CD4-positive, alpha-beta memory T cell (primary cell): ENCODE data around the gene DCHS2. TPM values are rescaled to one million over a fixed set of nuclear protein-coding genes. Genes with fewer than 3 reads are reported as not detected.

Source experiments
- CTCF ChIA-PET: fragments of 350-600 bp; sonication (Branson Sonifier 250); formaldehyde crosslinking; loops from one replicate; lab custom pipeline; 2021; ENCODE audit warnings: inconsistent platforms; ENCODE audit not compliant: partially characterized antibody; lab: Charles Lee
- POLR2A ChIA-PET: fragments of 350-600 bp; sonication (Branson Sonifier 250); formaldehyde crosslinking; loops from one replicate; lab custom pipeline; 2021; ENCODE audit not compliant: partially characterized antibody; lab: Charles Lee
- DNase-seq, 5 donors: peaks; one replicate each; pipeline versions ENCODE4 v3.0.0 to v3.0.0-alpha.2; 2020 to 2022; ENCODE audit warnings: mixed read lengths in 1 of 5
- H3K27ac ChIP-seq: one replicate; pipeline ENCODE4 v1.7.0; 2013; ENCODE audit warnings: low read depth, low read length
- H3K27me3 ChIP-seq: 2 replicates; pipeline ENCODE4 v1.7.0; 2013; ENCODE audit warnings: mild to moderate bottlenecking, low read length, moderate library complexity; ENCODE audit not compliant: insufficient read depth
- H3K36me3 ChIP-seq: 2 replicates; pipeline ENCODE4 v1.7.0; 2013; ENCODE audit warnings: mild to moderate bottlenecking, low read length, moderate library complexity; ENCODE audit not compliant: insufficient read depth
- H3K4me1 ChIP-seq: 2 replicates; pipeline ENCODE4 v1.7.0; 2013; ENCODE audit warnings: mild to moderate bottlenecking, low read length, moderate library complexity; ENCODE audit not compliant: insufficient read depth
- H3K4me3 ChIP-seq, 2 donors: one replicate each; pipeline ENCODE4 v1.7.0; 2013; ENCODE audit warnings: low read length in 2 of 2, mild to moderate bottlenecking in 1 of 2
- H3K9me3 ChIP-seq, 2 donors: one replicate each; pipeline ENCODE4 v1.7.0; 2013; ENCODE audit warnings: low read length in 2 of 2, control low read depth in 1 of 2; ENCODE audit not compliant: control insufficient read depth in 1 of 2
- H3K27ac Mint-ChIP-seq, 7 donors: one replicate each; pipeline ENCODE4 v1.8.0; 2020 to 2021; ENCODE audit warnings: mixed read lengths in 7 of 7, mild to moderate bottlenecking in 6 of 7, inconsistent platforms in 3 of 7, moderate library complexity in 3 of 7
- H3K27me3 Mint-ChIP-seq, 2 donors: one replicate each; pipeline ENCODE4 v1.8.0; 2020 to 2021; ENCODE audit warnings: mixed read lengths in 2 of 2
- H3K36me3 Mint-ChIP-seq, 2 donors: one replicate each; pipeline ENCODE4 v1.8.0; 2020 to 2021; ENCODE audit warnings: mixed read lengths in 2 of 2, inconsistent platforms in 1 of 2, mild to moderate bottlenecking in 1 of 2
- H3K4me1 Mint-ChIP-seq, 4 donors: one replicate each; pipeline ENCODE4 v1.8.0; 2020 to 2021; ENCODE audit warnings: mixed read lengths in 4 of 4, mild to moderate bottlenecking in 1 of 4
- H3K4me3 Mint-ChIP-seq, 8 donors: one replicate each; pipeline ENCODE4 v1.8.0; 2020 to 2021; ENCODE audit warnings: mixed read lengths in 8 of 8, mild to moderate bottlenecking in 7 of 8, moderate library complexity in 6 of 8, inconsistent platforms in 3 of 8
- H3K9me3 Mint-ChIP-seq, 8 donors: one replicate each; pipeline ENCODE4 v1.8.0; 2020 to 2021; ENCODE audit warnings: mixed read lengths in 8 of 8, mild to moderate bottlenecking in 5 of 8, inconsistent platforms in 3 of 8, moderate library complexity in 1 of 8
- intact Hi-C: fragments of 100-400 bp; cut with micrococcal nuclease; formaldehyde crosslinking; loops from one replicate; pipeline ENCODE4 v1.15.1; 2023
- polyA plus RNA-seq, 2 donors: library from polyadenylated mRNA; unstranded; fragments of 300-500 nt; fragmentation: Illumina TruSeq; gene quantifications; one replicate each; pipeline ENCODE4 v1.2.3, GENCODE V29; 2021
- total RNA-seq, 2 experiments: library from RNA; stranded (reverse); gene quantifications; one replicate each; pipeline ENCODE4 v1.2.3, GENCODE V29; 2021

The DCHS2 gene
- total and polyA plus RNA-seq, 4 experiments from 2014 or later: 0.14 to 0.33 (median 0.17) TPM; not detected in 1

- ChIA-PET POLR2A (no interaction called here), CTCF (no interaction called here)
- Histone ChIP-seq H3K27me3 (no peaks in the 10 kb centered on the region), H3K27ac (no peak overlapping the region), H3K9me3 (no peaks in the 10 kb centered on the region), H3K4me3 (no peak overlapping the region), H3K4me1 (no peaks in the 10 kb centered on the region), H3K36me3 (no peaks in the 10 kb centered on the region)
- no peaks in the 10 kb centered on the region for H3K36me3 Mint-ChIP-seq
- peaks cover 0 to 2% (median 0%) of the 10 kb centered on the region in 4 donors for H3K4me1 Mint-ChIP-seq
- H3K4me3 Mint-ChIP-seq: no peak overlapping the region
- peaks cover 0 to 5% of the 10 kb centered on the region in 2 donors for H3K27me3 Mint-ChIP-seq
- DNase-seq: no peak
- intact Hi-C loops: no loop called here
- H3K27ac Mint-ChIP-seq: no peak overlapping the region
- H3K9me3 Mint-ChIP-seq: peaks cover 0 to 2% (median 0%) of the 10 kb centered on the region in 8 donors
Observed at GRCh38 chr4:154345359-154345758, 146.2 kb downstream of the DCHS2 start.

GRCh38 chr4:154344686-154345085 lies 146.9 kb downstream of the DCHS2 start:
- no peak overlapping the region for H3K4me3 Mint-ChIP-seq
- intact Hi-C loops: no loop called here
- POLR2A ChIA-PET: no interaction called here

GRCh38 chr4:154343651-154344050 lies 147.9 kb downstream of the DCHS2 start:
- Histone ChIP-seq H3K4me1 (no peaks in the 10 kb centered on the region), H3K4me3 (no peak overlapping the region), H3K9me3 (no peaks in the 10 kb centered on the region), H3K36me3 (no peaks in the 10 kb centered on the region), H3K27ac (no peak overlapping the region), H3K27me3 (no peaks in the 10 kb centered on the region)
- H3K27ac Mint-ChIP-seq: no peak overlapping the region
- H3K9me3 Mint-ChIP-seq: peaks cover 0 to 2% (median 0%) of the 10 kb centered on the region in 8 donors
- CTCF ChIA-PET: no interaction called here
- H3K4me1 Mint-ChIP-seq: no peaks in the 10 kb centered on the region
- POLR2A ChIA-PET: no interaction called here
- DNase-seq: no peak
- no peaks in the 10 kb centered on the region for H3K36me3 Mint-ChIP-seq
- H3K27me3 Mint-ChIP-seq: peaks cover 0 to 5% of the 10 kb centered on the region in 2 donors
- intact Hi-C loops: no loop called here
- no peak overlapping the region for H3K4me3 Mint-ChIP-seq

More at GRCh38 chr4:154344686-154345085, 146.9 kb downstream of the DCHS2 start:
- Mint-ChIP-seq H3K36me3 (no peaks in the 10 kb centered on the region), H3K27ac (peak overlapping the region in 2 of 7 donors; percentile 21 to 36), H3K27me3 (peaks cover 0 to 5% of the 10 kb centered on the region in 2 donors), H3K4me1 (no peaks in the 10 kb centered on the region), H3K9me3 (peaks cover 0 to 2% (median 0%) of the 10 kb centered on the region in 8 donors)
- H3K4me1 ChIP-seq: no peaks in the 10 kb centered on the region
- no peak overlapping the region for H3K27ac ChIP-seq
- no peak for DNase-seq
- H3K4me3 ChIP-seq: no peak overlapping the region
- H3K27me3 ChIP-seq: no peaks in the 10 kb centered on the region
- H3K36me3 ChIP-seq: no peaks in the 10 kb centered on the region
- CTCF ChIA-PET: no interaction called here
- no peaks in the 10 kb centered on the region for H3K9me3 ChIP-seq

- no peaks in the 10 kb centered on the region for H3K4me1 Mint-ChIP-seq
- peaks cover 0 to 4% (median 0%) of the 10 kb centered on the region in 8 donors for H3K9me3 Mint-ChIP-seq
- H3K36me3 ChIP-seq: no peaks in the 10 kb centered on the region
- no peak overlapping the region for H3K4me3 ChIP-seq
- H3K36me3 Mint-ChIP-seq: no peaks in the 10 kb centered on the region
- no peak overlapping the region for H3K27ac ChIP-seq
- no peaks in the 10 kb centered on the region for H3K4me1 ChIP-seq
- H3K27me3 Mint-ChIP-seq: peaks cover 0 to 5% of the 10 kb centered on the region in 2 donors
- H3K27me3 ChIP-seq: no peaks in the 10 kb centered on the region
- no peak for DNase-seq
- POLR2A ChIA-PET: no interaction called here
- no peak overlapping the region for H3K4me3 Mint-ChIP-seq
- no peak overlapping the region for H3K27ac Mint-ChIP-seq
- intact Hi-C loops: no loop called here
- no peaks in the 10 kb centered on the region for H3K9me3 ChIP-seq
- CTCF ChIA-PET: interaction anchor here (1.1 kb wide), 1 partner anchor 8 kb away, joined by 3 read pairs; no protein-coding TSS in a partner anchor
Observed at GRCh38 chr4:154341448-154341847, 150.2 kb downstream of the DCHS2 start.

- Histone ChIP-seq H3K4me1 (peaks cover 14% of the 10 kb centered on the region), H3K4me3 (no peak overlapping the region), H3K27ac (no peak overlapping the region), H3K36me3 (no peaks in the 10 kb centered on the region), H3K9me3 (no peaks in the 10 kb centered on the region), H3K27me3 (peaks cover 4% of the 10 kb centered on the region)
- no peaks in the 10 kb centered on the region for H3K36me3 Mint-ChIP-seq
- peaks cover 0 to 4% (median 0%) of the 10 kb centered on the region in 8 donors for H3K9me3 Mint-ChIP-seq
- H3K4me1 Mint-ChIP-seq: peaks cover 5 to 13% (median 7%) of the 10 kb centered on the region in 4 donors
- peaks cover 4 to 9% of the 10 kb centered on the region in 2 donors for H3K27me3 Mint-ChIP-seq
- POLR2A ChIA-PET: no interaction called here
- intact Hi-C loops: no loop called here
- CTCF ChIA-PET: no interaction called here
- no peak for DNase-seq
- H3K4me3 Mint-ChIP-seq: no peak overlapping the region
- no peak overlapping the region for H3K27ac Mint-ChIP-seq
Observed at GRCh38 chr4:154335588-154335987, 156.0 kb downstream of the DCHS2 start.

- Mint-ChIP-seq H3K9me3 (peaks cover 0 to 4% (median 0%) of the 10 kb centered on the region in 8 donors), H3K27me3 (peaks cover 9 to 10% of the 10 kb centered on the region in 2 donors), H3K4me3 (peak overlapping the region; percentile 75 to 92 (median 84)), H3K36me3 (no peaks in the 10 kb centered on the region), H3K27ac (peak overlapping the region in 4 of 7 donors; percentile 11 to 83 (median 52)), H3K4me1 (peaks cover 5 to 13% (median 7%) of the 10 kb centered on the region in 4 donors)
- POLR2A ChIA-PET: no interaction called here
- Histone ChIP-seq H3K4me1 (peaks cover 14% of the 10 kb centered on the region), H3K27ac (no peak overlapping the region), H3K36me3 (no peaks in the 10 kb centered on the region), H3K27me3 (peaks cover 4% of the 10 kb centered on the region), H3K4me3 (peak overlapping the region in 1 of 2 donors; percentile 52), H3K9me3 (no peaks in the 10 kb centered on the region)
- peak; percentile 34 to 64 (median 47) for DNase-seq
- intact Hi-C loops: loop anchor here (5.0 kb wide), 2 partner anchors 219 to 1619 kb away; partner anchors contain the start of genes CTSO and PLRG1
- CTCF ChIA-PET: interaction anchor here (0.7 kb wide), 1 partner anchor 286 kb away, joined by 3 read pairs; no protein-coding TSS in a partner anchor
Observed at GRCh38 chr4:154332681-154333421, 158.7 kb downstream of the DCHS2 start.

- Mint-ChIP-seq H3K4me3 (no peak overlapping the region), H3K4me1 (peaks cover 5 to 13% (median 7%) of the 10 kb centered on the region in 4 donors), H3K27ac (no peak overlapping the region), H3K9me3 (peaks cover 0 to 4% (median 2%) of the 10 kb centered on the region in 8 donors), H3K36me3 (no peaks in the 10 kb centered on the region), H3K27me3 (peaks cover 12 to 19% of the 10 kb centered on the region in 2 donors)
- Histone ChIP-seq H3K4me3 (no peak overlapping the region), H3K9me3 (no peaks in the 10 kb centered on the region), H3K27ac (no peak overlapping the region), H3K4me1 (peaks cover 14% of the 10 kb centered on the region), H3K27me3 (peaks cover 4% of the 10 kb centered on the region), H3K36me3 (no peaks in the 10 kb centered on the region)
- POLR2A ChIA-PET: no interaction called here
- intact Hi-C loops: loop anchor here (5.0 kb wide), 2 partner anchors 222 to 1622 kb away; partner anchors contain the start of genes CTSO and PLRG1
- CTCF ChIA-PET: interaction anchor here (0.7 to 1.1 kb wide), 3 partner anchors 10 to 293 kb away, joined by 3 to 4 read pairs (median 3); no protein-coding TSS in a partner anchor
- DNase-seq: no peak
Observed at GRCh38 chr4:154329939-154330338, 161.7 kb downstream of the DCHS2 start.
